ENCODE data around the gene GPR15. TPM values are rescaled to one million over a fixed set of nuclear protein-coding genes. Genes with fewer than 3 reads are reported as not detected.

Gene GPR15
- total and polyA plus RNA-seq, 2 donors (not counting 3 experiments of a cell fraction or from before 2014, with no cell fraction given) = not detected

GRCh38 chr3:98514948-98515347 lies 16.8 kb upstream of the GPR15 start:
- no peak overlapping the region for H3K4me2 ChIP-seq (ENCODE audit: insufficient read depth, low read length)
- no peak overlapping the region for H2AFZ ChIP-seq (ENCODE audit: low read depth, low read length)
- H3K9me3 ChIP-seq (replicated peaks; ENCODE audit: control insufficient read depth, insufficient read depth, low read length) = no peaks in the 10 kb centered on the region
- intact Hi-C loops (cut with micrococcal nuclease) = no loop called here
- H3K27me3 ChIP-seq (ENCODE audit: control insufficient read depth in 2 of 2, insufficient read depth in 2 of 2, low read length in 2 of 2) = no peaks in the 10 kb centered on the region
- no peak overlapping the region for H3K27ac ChIP-seq (ENCODE audit: insufficient read depth, low read depth, low read length)
- peaks cover 10% of the 10 kb centered on the region for H3K79me2 ChIP-seq (ENCODE audit: control insufficient read depth, insufficient read depth, low read length)
- H3K4me3 ChIP-seq (replicated peaks in 1 of 3; ENCODE audit: insufficient read depth in 1 of 3, low read depth in 1 of 3, low read length in 3 of 3) = no peak overlapping the region
- FAIRE-seq (no peak), DNase-seq (ENCODE audit: low read depth, low spot score) (no peak)
- ChIA-PET POLR2A (no interaction called here), CTCF (no interaction called here)
- no peaks in the 10 kb centered on the region for H3K9me1 ChIP-seq (replicated peaks; ENCODE audit: control insufficient read depth, extremely low read depth, insufficient read depth, low read length)
- peaks cover 4 to 15% of the 10 kb centered on the region in 2 experiments for H3K36me3 ChIP-seq (ENCODE audit: control insufficient read depth in 2 of 2, extremely low read depth in 1 of 2, insufficient read depth in 2 of 2, low read length in 2 of 2)
- no peaks in the 10 kb centered on the region for H4K20me1 ChIP-seq (replicated peaks; ENCODE audit: control insufficient read depth, extremely low read depth, insufficient read depth, low read length)
- peaks cover 2% of the 10 kb centered on the region for H3K4me1 ChIP-seq (ENCODE audit: control insufficient read depth, extremely low read depth, insufficient read depth, low read length)
- TF ChIP-seq FOS (IDR thresholded peaks at IDR 0.05; ENCODE audit: borderline replicate concordance, insufficient read depth, low read length) = no peak
- no peak for TF ChIP-seq POLR2A (IDR thresholded peaks at IDR 0.05; ENCODE audit: low read depth, low read length)
- no peak for TF ChIP-seq MYC (IDR thresholded peaks at IDR 0.05; ENCODE audit: low read depth, low read length)
- no peak for TF ChIP-seq MAX (IDR thresholded peaks at IDR 0.05; ENCODE audit: insufficient read depth, insufficient read length)
- no peak for TF ChIP-seq CTCF (IDR thresholded peaks at IDR 0.05; ENCODE audit: extremely low read depth in 1 of 2, insufficient read depth in 1 of 2, low read depth in 1 of 2, low read length in 2 of 2)
- TF ChIP-seq POLR2AphosphoS5 (IDR thresholded peaks at IDR 0.05; ENCODE audit: insufficient read depth, low read depth, low read length) = no peak
- TF ChIP-seq EZH2 (IDR thresholded peaks at IDR 0.05; ENCODE audit: borderline replicate concordance, low read depth, low read length, severe bottlenecking) = no peak
- no peak for TF ChIP-seq JUN (IDR thresholded peaks at IDR 0.05; ENCODE audit: borderline replicate concordance, insufficient read depth, insufficient read length, low read depth)
- H3K9ac ChIP-seq (replicated peaks; ENCODE audit: extremely low read depth, insufficient read depth, low read length) = no peak overlapping the region
- BruUV-seq (replicated peaks) = no TSS peak
- dilution Hi-C loops (cut with MboI; ENCODE audit: extremely low pct_ligation_motif_present, low sequenced_read_pairs) = no loop called here
